ENCODE data around the gene ISLR.

Gene ISLR

GRCh38 chr15:74175271-74176191 is 2.0 kb downstream of the ISLR start:
- no peak overlapping the region for H3K27ac Mint-ChIP-seq
- no peaks in the 10 kb centered on the region for H3K36me3 Mint-ChIP-seq
- no peaks in the 10 kb centered on the region for H3K9me3 Mint-ChIP-seq
- H3K4me3 Mint-ChIP-seq = no peak overlapping the region
- peaks cover 5% of the 10 kb centered on the region for H3K4me1 Mint-ChIP-seq
- H3K27me3 Mint-ChIP-seq = peaks cover 62% of the 10 kb centered on the region
- ATAC-seq = no peak

GRCh38 chr15:74176262-74177214 is 3.0 kb downstream of the ISLR start:
- H3K36me3 Mint-ChIP-seq = no peaks in the 10 kb centered on the region
- no peaks in the 10 kb centered on the region for H3K9me3 Mint-ChIP-seq
- no peak overlapping the region for H3K27ac Mint-ChIP-seq
- peaks cover 69% of the 10 kb centered on the region for H3K27me3 Mint-ChIP-seq
- peaks cover 10% of the 10 kb centered on the region for H3K4me1 Mint-ChIP-seq
- H3K4me3 Mint-ChIP-seq = no peak overlapping the region
- no peak for ATAC-seq

- Mint-ChIP-seq H3K4me1 (peaks cover 10% of the 10 kb centered on the region), H3K36me3 (no peaks in the 10 kb centered on the region), H3K9me3 (no peaks in the 10 kb centered on the region), H3K27ac (no peak overlapping the region), H3K27me3 (peaks cover 69% of the 10 kb centered on the region), H3K4me3 (no peak overlapping the region)
- no peak for ATAC-seq
Measured at GRCh38 chr15:74178326-74179100, 5.0 kb downstream of the ISLR start.

- no peak overlapping the region for H3K4me3 Mint-ChIP-seq
- peaks cover 76% of the 10 kb centered on the region for H3K27me3 Mint-ChIP-seq
- no peak for ATAC-seq
- H3K27ac Mint-ChIP-seq = no peak overlapping the region
- H3K36me3 Mint-ChIP-seq = no peaks in the 10 kb centered on the region
- H3K9me3 Mint-ChIP-seq = no peaks in the 10 kb centered on the region
- peaks cover 10% of the 10 kb centered on the region for H3K4me1 Mint-ChIP-seq
Measured at GRCh38 chr15:74179101-74179841, 5.8 kb downstream of the ISLR start.

GRCh38 chr15:74179983-74180880 is 6.7 kb downstream of the ISLR start:
- H3K9me3 Mint-ChIP-seq = no peaks in the 10 kb centered on the region
- ATAC-seq = no peak
- peaks cover 10% of the 10 kb centered on the region for H3K4me1 Mint-ChIP-seq
- H3K36me3 Mint-ChIP-seq = no peaks in the 10 kb centered on the region
- H3K27ac Mint-ChIP-seq = no peak overlapping the region
- no peak overlapping the region for H3K4me3 Mint-ChIP-seq
- H3K27me3 Mint-ChIP-seq = peaks cover 78% of the 10 kb centered on the region

GRCh38 chr15:74180881-74181602 is 7.5 kb downstream of the ISLR start:
- H3K27ac Mint-ChIP-seq = no peak overlapping the region
- H3K4me3 Mint-ChIP-seq = no peak overlapping the region
- no peak for ATAC-seq
- H3K27me3 Mint-ChIP-seq = peaks cover 71% of the 10 kb centered on the region
- no peaks in the 10 kb centered on the region for H3K36me3 Mint-ChIP-seq
- peaks cover 10% of the 10 kb centered on the region for H3K4me1 Mint-ChIP-seq
- no peaks in the 10 kb centered on the region for H3K9me3 Mint-ChIP-seq

- no peak for ATAC-seq
- H3K4me3 Mint-ChIP-seq = no peak overlapping the region
- H3K36me3 Mint-ChIP-seq = no peaks in the 10 kb centered on the region
Measured at GRCh38 chr15:74182131-74182530, 8.6 kb downstream of the ISLR start.

GRCh38 chr15:74184582-74185091 is 11.1 kb downstream of the ISLR start:
- no peak overlapping the region for H3K4me3 Mint-ChIP-seq
- H3K27me3 Mint-ChIP-seq = peaks cover 38% of the 10 kb centered on the region
- H3K4me1 Mint-ChIP-seq = peaks cover 10% of the 10 kb centered on the region
- no peaks in the 10 kb centered on the region for H3K9me3 Mint-ChIP-seq
- ATAC-seq = peak; percentile 3
- no peaks in the 10 kb centered on the region for H3K36me3 Mint-ChIP-seq
- H3K27ac Mint-ChIP-seq = no peak overlapping the region

More at GRCh38 chr15:74182131-74182530, 8.6 kb downstream of the ISLR start:
- H3K27me3 Mint-ChIP-seq = peaks cover 60% of the 10 kb centered on the region
- peaks cover 10% of the 10 kb centered on the region for H3K4me1 Mint-ChIP-seq
- H3K9me3 Mint-ChIP-seq = no peaks in the 10 kb centered on the region
- H3K27ac Mint-ChIP-seq = no peak overlapping the region

- Mint-ChIP-seq H3K36me3 (no peaks in the 10 kb centered on the region), H3K27ac (no peak overlapping the region), H3K27me3 (peaks cover 27% of the 10 kb centered on the region), H3K4me3 (no peak overlapping the region), H3K4me1 (peaks cover 2% of the 10 kb centered on the region), H3K9me3 (no peaks in the 10 kb centered on the region)
- no peak for ATAC-seq
Measured at GRCh38 chr15:74185710-74186348, 12.3 kb downstream of the ISLR start.

- Mint-ChIP-seq H3K36me3 (no peaks in the 10 kb centered on the region), H3K27me3 (peaks cover 21% of the 10 kb centered on the region), H3K27ac (no peak overlapping the region), H3K4me3 (no peak overlapping the region), H3K4me1 (no peaks in the 10 kb centered on the region), H3K9me3 (no peaks in the 10 kb centered on the region)
- ATAC-seq = no peak
Measured at GRCh38 chr15:74188216-74188615, 14.7 kb downstream of the ISLR start.

GRCh38 chr15:74191798-74192197 is 18.3 kb downstream of the ISLR start:
- Mint-ChIP-seq H3K9me3 (no peaks in the 10 kb centered on the region), H3K4me3 (no peak overlapping the region), H3K4me1 (no peaks in the 10 kb centered on the region), H3K27me3 (peaks cover 13% of the 10 kb centered on the region), H3K27ac (no peak overlapping the region), H3K36me3 (no peaks in the 10 kb centered on the region)
- no peak for ATAC-seq

GRCh38 chr15:74192751-74193150 is 19.2 kb downstream of the ISLR start:
- H3K9me3 Mint-ChIP-seq = no peaks in the 10 kb centered on the region
- no peak overlapping the region for H3K4me3 Mint-ChIP-seq
- ATAC-seq = no peak
- H3K4me1 Mint-ChIP-seq = no peaks in the 10 kb centered on the region
- H3K36me3 Mint-ChIP-seq = no peaks in the 10 kb centered on the region
- no peak overlapping the region for H3K27ac Mint-ChIP-seq
- peaks cover 13% of the 10 kb centered on the region for H3K27me3 Mint-ChIP-seq
